HL-60 (cell line): ENCODE data around the gene ANKRD9.

ENCODE experiments used
- POLR2AphosphoS5 ChIP-seq: IDR thresholded peaks from 2 replicates; pipeline ENCODE4 v1.6.1; 2012; ENCODE audit warnings: low read depth
- TF ChIP-seq, protein P1 (sequence below): IDR thresholded peaks from one replicate; pipeline ENCODE4 v1.5.1; 2011; ENCODE audit warnings: low read length, control low read depth, inconsistent platforms; ENCODE audit not compliant: insufficient read depth

GRCh38 chr14:102556098-102556677 lies 46.6 kb upstream of the ANKRD9 start:
- TF ChIP-seq, protein P1, sequence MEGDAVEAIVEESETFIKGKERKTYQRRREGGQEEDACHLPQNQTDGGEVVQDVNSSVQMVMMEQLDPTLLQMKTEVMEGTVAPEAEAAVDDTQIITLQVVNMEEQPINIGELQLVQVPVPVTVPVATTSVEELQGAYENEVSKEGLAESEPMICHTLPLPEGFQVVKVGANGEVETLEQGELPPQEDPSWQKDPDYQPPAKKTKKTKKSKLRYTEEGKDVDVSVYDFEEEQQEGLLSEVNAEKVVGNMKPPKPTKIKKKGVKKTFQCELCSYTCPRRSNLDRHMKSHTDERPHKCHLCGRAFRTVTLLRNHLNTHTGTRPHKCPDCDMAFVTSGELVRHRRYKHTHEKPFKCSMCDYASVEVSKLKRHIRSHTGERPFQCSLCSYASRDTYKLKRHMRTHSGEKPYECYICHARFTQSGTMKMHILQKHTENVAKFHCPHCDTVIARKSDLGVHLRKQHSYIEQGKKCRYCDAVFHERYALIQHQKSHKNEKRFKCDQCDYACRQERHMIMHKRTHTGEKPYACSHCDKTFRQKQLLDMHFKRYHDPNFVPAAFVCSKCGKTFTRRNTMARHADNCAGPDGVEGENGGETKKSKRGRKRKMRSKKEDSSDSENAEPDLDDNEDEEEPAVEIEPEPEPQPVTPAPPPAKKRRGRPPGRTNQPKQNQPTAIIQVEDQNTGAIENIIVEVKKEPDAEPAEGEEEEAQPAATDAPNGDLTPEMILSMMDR, result no peak
- TF ChIP-seq POLR2AphosphoS5, result no peak
